Keratinocyte (primary cell): ENCODE data around the gene RUNX1.

Experiments used
- EZH2 ChIP-seq: IDR thresholded peaks from one replicate; pipeline ENCODE4 v1.6.1; 2012; ENCODE audit warnings: inconsistent platforms, mild to moderate bottlenecking, low read length, moderate library complexity
- TF ChIP-seq, protein P1 (sequence below), 3 experiments: IDR thresholded peaks in 1 of 3; conservative IDR thresholded peaks in 1 of 3; optimal IDR thresholded peaks in 1 of 3; 2 replicates in 2 of 3; 3 replicates in 1 of 3; pipeline versions ENCODE3 to v1.5.1; 2011; ENCODE audit warnings: low read length in 3 of 3, mild to moderate bottlenecking in 3 of 3, moderate library complexity in 2 of 3, control low read depth in 1 of 3, inconsistent platforms in 1 of 3; ENCODE audit not compliant: insufficient read depth in 2 of 3; ENCODE audit errors: extremely low read depth in 1 of 3

DNA sequence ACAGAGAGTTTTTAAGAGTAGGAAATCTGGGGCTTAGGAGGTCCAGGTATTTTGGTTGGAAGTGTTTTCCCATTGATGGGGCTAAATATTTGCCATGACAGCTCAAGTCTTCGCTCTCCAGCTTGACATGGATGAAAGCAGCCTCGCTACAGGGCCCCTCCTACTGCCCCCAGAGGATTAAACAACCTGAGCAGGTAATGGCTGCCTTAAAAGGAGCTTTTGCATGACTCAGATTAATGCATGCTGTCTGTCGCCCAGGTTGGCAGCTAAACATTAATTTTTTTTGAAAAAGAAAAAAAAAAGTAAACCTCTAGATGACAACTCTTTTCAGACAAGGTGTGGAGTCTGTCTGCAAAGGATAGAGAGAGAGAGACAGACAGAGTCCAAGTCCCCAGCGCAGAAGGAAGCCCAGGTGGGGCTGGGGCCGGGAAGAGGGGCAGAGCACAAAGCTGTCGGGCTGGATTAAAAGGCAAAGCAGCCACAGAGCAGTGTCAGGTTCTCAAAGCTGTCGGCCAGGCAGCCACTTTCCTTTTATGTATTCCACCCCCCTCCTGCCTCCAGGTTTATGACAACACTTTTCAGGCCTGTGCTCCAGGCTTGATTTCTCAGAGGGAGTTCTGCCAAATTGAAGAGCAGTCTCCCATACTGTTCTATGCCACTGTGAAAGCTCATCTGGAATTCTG lies 252.4 kb downstream of the RUNX1 start:
- TF ChIP-seq, protein P1, sequence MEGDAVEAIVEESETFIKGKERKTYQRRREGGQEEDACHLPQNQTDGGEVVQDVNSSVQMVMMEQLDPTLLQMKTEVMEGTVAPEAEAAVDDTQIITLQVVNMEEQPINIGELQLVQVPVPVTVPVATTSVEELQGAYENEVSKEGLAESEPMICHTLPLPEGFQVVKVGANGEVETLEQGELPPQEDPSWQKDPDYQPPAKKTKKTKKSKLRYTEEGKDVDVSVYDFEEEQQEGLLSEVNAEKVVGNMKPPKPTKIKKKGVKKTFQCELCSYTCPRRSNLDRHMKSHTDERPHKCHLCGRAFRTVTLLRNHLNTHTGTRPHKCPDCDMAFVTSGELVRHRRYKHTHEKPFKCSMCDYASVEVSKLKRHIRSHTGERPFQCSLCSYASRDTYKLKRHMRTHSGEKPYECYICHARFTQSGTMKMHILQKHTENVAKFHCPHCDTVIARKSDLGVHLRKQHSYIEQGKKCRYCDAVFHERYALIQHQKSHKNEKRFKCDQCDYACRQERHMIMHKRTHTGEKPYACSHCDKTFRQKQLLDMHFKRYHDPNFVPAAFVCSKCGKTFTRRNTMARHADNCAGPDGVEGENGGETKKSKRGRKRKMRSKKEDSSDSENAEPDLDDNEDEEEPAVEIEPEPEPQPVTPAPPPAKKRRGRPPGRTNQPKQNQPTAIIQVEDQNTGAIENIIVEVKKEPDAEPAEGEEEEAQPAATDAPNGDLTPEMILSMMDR (optimal IDR thresholded peaks at IDR 0.05 in 1 of 3, IDR thresholded peaks at IDR 0.05 in 1 of 3, conservative IDR thresholded peaks at IDR 0.05 in 1 of 3; ENCODE audit: extremely low read depth in 1 of 3, insufficient read depth in 2 of 3, low read length in 3 of 3), result no peak
- no peak for TF ChIP-seq EZH2
